ENCODE measurements around the gene TTF2. TPM values are rescaled to one million over a fixed set of nuclear protein-coding genes. Genes with fewer than 3 reads are reported as not detected.

TTF2 gene
- total and polyA plus RNA-seq, 9 of the 15 experiments (the other 6 are each of a cell fraction or from before 2014, with no cell fraction given): 9.4 to 71.1 (median 42.1) TPM

DNA sequence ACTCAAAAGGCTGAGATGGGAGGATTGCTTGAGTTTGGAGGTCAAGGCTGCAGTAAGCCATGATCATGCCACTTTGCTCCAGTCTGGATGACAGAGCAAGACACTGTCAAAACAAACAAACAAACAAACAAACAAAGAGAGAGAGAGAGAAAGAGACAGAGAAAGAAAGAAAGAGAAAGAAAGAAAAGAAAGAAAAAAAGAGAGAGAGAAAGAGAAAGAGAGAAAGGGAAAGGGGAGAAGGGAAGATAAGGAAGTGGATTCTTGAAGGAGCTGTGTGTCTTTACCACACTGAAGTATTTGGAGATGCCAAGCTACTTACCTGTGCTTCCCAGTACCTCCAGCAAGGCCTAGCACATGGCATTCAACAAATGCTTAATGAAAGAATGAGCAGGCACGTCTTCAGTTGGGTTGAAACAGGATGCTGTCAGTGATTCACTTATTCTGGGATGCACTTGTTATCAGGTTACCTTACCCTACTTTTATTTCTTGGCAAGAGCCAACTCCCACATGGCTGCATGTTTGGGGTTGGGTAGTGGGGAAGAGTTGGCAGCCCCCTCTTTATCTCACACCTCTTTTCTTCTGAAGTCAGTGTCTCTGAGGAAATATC lies 29.8 kb upstream of the TTF2 start (continued):
- TF ChIP-seq SPI1 (IDR thresholded peaks at IDR 0.05; ENCODE audit: borderline replicate concordance, low read depth, low read length) (no peak), CEBPB (tag; IDR thresholded peaks at IDR 0.05) (no peak), MTA2 (IDR thresholded peaks at IDR 0.05; ENCODE audit: low read depth) (no peak)
- TF ChIP-seq, protein P1, sequence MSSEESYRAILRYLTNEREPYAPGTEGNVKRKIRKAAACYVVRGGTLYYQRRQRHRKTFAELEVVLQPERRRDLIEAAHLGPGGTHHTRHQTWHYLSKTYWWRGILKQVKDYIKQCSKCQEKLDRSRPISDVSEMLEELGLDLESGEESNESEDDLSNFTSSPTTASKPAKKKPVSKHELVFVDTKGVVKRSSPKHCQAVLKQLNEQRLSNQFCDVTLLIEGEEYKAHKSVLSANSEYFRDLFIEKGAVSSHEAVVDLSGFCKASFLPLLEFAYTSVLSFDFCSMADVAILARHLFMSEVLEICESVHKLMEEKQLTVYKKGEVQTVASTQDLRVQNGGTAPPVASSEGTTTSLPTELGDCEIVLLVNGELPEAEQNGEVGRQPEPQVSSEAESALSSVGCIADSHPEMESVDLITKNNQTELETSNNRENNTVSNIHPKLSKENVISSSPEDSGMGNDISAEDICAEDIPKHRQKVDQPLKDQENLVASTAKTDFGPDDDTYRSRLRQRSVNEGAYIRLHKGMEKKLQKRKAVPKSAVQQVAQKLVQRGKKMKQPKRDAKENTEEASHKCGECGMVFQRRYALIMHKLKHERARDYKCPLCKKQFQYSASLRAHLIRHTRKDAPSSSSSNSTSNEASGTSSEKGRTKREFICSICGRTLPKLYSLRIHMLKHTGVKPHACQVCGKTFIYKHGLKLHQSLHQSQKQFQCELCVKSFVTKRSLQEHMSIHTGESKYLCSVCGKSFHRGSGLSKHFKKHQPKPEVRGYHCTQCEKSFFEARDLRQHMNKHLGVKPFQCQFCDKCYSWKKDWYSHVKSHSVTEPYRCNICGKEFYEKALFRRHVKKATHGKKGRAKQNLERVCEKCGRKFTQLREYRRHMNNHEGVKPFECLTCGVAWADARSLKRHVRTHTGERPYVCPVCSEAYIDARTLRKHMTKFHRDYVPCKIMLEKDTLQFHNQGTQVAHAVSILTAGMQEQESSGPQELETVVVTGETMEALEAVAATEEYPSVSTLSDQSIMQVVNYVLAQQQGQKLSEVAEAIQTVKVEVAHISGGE (CRISPR knock-in tag; IDR thresholded peaks at IDR 0.05): no peak
- TF ChIP-seq, protein P2, sequence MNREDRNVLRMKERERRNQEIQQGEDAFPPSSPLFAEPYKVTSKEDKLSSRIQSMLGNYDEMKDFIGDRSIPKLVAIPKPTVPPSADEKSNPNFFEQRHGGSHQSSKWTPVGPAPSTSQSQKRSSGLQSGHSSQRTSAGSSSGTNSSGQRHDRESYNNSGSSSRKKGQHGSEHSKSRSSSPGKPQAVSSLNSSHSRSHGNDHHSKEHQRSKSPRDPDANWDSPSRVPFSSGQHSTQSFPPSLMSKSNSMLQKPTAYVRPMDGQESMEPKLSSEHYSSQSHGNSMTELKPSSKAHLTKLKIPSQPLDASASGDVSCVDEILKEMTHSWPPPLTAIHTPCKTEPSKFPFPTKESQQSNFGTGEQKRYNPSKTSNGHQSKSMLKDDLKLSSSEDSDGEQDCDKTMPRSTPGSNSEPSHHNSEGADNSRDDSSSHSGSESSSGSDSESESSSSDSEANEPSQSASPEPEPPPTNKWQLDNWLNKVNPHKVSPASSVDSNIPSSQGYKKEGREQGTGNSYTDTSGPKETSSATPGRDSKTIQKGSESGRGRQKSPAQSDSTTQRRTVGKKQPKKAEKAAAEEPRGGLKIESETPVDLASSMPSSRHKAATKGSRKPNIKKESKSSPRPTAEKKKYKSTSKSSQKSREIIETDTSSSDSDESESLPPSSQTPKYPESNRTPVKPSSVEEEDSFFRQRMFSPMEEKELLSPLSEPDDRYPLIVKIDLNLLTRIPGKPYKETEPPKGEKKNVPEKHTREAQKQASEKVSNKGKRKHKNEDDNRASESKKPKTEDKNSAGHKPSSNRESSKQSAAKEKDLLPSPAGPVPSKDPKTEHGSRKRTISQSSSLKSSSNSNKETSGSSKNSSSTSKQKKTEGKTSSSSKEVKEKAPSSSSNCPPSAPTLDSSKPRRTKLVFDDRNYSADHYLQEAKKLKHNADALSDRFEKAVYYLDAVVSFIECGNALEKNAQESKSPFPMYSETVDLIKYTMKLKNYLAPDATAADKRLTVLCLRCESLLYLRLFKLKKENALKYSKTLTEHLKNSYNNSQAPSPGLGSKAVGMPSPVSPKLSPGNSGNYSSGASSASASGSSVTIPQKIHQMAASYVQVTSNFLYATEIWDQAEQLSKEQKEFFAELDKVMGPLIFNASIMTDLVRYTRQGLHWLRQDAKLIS (CRISPR knock-in tag; IDR thresholded peaks at IDR 0.05): no peak

Data from K562 (cell line).